Mucosa of stomach (tissue), 1 donor: ENCODE measurements around the gene NOPCHAP1.

ENCODE experiments used
- H3K27me3 ChIP-seq: one replicate; pipeline ENCODE4 v1.7.0; 2013; ENCODE audit warnings: mild to moderate bottlenecking, low read length; ENCODE audit not compliant: control insufficient read depth, insufficient read depth
- H3K36me3 ChIP-seq: one replicate; pipeline ENCODE4 v1.7.0; 2013; ENCODE audit warnings: low read length; ENCODE audit not compliant: control insufficient read depth, insufficient read depth
- H3K4me1 ChIP-seq: one replicate; pipeline ENCODE4 v1.7.0; 2013; ENCODE audit warnings: mild to moderate bottlenecking, low read length; ENCODE audit not compliant: control insufficient read depth, insufficient read depth
- H3K4me3 ChIP-seq: one replicate; pipeline ENCODE4 v1.7.0; 2013; ENCODE audit warnings: low read length
- H3K9ac ChIP-seq: one replicate; pipeline ENCODE4 v1.7.0; 2013; ENCODE audit warnings: mild to moderate bottlenecking, low read length, moderate library complexity
- H3K9me3 ChIP-seq: one replicate; pipeline ENCODE4 v1.7.0; 2013; ENCODE audit warnings: mild to moderate bottlenecking, low read length, moderate library complexity; ENCODE audit not compliant: control insufficient read depth
- donor health status: Pancreatic carcinoma.

Gene NOPCHAP1

DNA sequence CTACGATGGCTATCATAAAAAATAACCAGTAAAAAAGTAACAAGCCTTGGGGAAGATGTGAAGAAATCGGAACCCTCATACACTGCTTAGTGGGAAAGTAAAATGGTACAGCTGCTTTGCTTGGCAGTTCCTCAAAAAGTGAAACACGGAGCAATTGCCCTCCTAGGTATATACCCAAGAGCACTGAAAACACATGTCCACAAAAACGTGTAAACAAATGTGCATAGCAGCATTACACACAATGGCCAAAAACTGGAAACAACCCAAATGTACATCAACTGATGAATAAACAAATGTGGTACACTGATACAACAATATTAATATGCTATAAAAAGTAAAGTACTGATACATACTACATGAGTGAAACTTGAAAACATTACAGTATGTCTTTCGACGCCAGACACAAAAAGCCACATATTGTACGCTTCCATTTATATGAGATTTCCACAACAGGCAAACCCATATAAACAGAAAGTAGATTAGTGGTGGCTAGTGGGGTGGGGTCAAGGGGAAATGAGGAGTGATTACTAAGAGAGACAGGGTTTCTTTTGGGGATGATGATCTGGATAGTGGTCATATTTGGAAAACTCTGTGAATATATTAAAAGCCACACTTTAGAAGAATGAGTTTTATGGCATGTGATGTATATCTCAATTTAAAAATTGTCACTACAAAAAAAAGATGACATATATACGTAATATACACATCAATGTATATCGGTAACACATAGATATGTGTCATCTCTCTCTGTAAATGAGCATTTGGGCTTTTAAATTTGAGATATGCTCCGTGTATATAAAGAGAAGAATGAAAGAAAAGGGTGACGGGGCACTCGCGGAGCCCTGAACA, 29.0 kb upstream of the NOPCHAP1 start:
- H3K9ac ChIP-seq: peak overlapping the region; percentile 80
- peaks cover 25% of the 10 kb centered on the region for H3K4me1 ChIP-seq
- H3K4me3 ChIP-seq: peak overlapping the region; percentile 50
- no peaks in the 10 kb centered on the region for H3K9me3 ChIP-seq
- H3K27me3 ChIP-seq: no peaks in the 10 kb centered on the region
- no peaks in the 10 kb centered on the region for H3K36me3 ChIP-seq

DNA sequence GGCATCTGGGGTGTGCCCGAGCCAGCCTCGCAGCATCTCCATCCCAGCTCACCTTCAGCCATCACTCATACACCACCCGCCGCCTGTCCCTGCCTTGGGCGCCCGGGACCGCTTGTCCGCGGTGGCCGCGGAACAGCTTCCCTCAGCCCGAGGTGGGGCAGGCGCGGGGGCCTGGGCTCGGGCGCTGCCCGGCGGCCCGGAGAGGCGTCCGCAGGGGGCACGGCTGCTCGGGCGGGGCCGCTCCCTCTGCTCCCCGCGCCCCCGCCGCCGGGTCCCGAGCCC, 28.5 kb upstream of the NOPCHAP1 start:
- H3K9ac ChIP-seq: peak overlapping the region; percentile 80
- H3K4me3 ChIP-seq: peak overlapping the region; percentile 50
- H3K27me3 ChIP-seq: no peaks in the 10 kb centered on the region
- no peaks in the 10 kb centered on the region for H3K9me3 ChIP-seq
- H3K4me1 ChIP-seq: peaks cover 22% of the 10 kb centered on the region
- H3K36me3 ChIP-seq: no peaks in the 10 kb centered on the region

DNA sequence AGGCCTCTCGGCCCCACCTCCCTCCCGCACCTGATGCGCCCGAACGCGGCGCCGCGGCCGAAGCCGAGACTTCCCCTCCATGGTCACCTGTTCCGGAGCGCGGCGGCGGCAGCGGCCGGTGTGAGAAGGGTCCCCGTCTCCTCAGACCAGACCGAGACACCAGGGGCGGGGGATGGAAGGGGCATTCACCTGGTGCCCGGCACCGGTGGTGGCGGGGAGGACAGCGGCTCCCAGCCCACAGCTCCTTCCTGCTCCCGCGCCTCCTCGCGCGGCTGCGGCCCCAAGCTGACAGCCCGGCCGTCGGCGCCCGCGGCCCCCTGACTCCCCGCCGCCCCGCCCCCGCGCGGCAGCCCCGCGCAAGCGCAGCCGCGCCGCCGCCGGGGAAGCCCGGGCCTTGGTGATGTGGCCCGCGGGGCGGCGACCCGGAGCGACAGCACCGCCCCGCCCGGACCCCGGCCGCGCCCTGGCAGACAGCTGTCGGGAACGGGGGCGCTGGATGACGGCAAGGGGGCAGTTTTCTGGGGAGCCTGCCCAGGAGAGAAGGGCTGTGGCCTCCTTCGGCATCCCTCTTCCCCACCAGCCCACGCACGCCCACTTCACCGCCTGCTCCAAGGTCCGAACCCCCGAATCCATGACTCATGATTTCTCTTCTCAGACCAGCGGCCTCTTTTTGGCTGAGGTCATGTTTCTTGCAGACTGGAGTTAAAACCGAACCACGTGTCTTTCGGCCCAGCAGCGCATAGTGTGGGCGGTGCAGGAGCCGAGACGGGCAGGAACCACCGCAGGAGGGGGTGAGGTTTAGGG, 27.9 kb upstream of the NOPCHAP1 start, which contains the start of gene SLC41A2:
Gene SLC41A2 (minus strand): TSS at position 290 of the 804 bp plus-strand sequence. CDS start 29,763 bp downstream, outside the sequence.
- Histone ChIP-seq H3K4me3 (peak within 1 kb of the TSS; percentile 51), H3K36me3 (no peaks in the 10 kb centered on the region), H3K4me1 (peaks cover 20% of the 10 kb centered on the region), H3K27me3 (no peaks in the 10 kb centered on the region), H3K9me3 (no peaks in the 10 kb centered on the region), H3K9ac (peak within 1 kb of the TSS; percentile 80)

GRCh38 chr12:104958805-104959334, 27.2 kb upstream of the NOPCHAP1 start:
- no peaks in the 10 kb centered on the region for H3K36me3 ChIP-seq
- peak overlapping the region; percentile 51 for H3K4me3 ChIP-seq
- peaks cover 20% of the 10 kb centered on the region for H3K4me1 ChIP-seq
- H3K9me3 ChIP-seq: no peaks in the 10 kb centered on the region
- H3K9ac ChIP-seq: peak overlapping the region; percentile 78
- no peaks in the 10 kb centered on the region for H3K27me3 ChIP-seq

- Histone ChIP-seq H3K4me1 (peaks cover 20% of the 10 kb centered on the region), H3K9ac (no peak overlapping the region), H3K36me3 (no peaks in the 10 kb centered on the region), H3K27me3 (no peaks in the 10 kb centered on the region), H3K9me3 (no peaks in the 10 kb centered on the region), H3K4me3 (no peak overlapping the region)
Observed at GRCh38 chr12:104959335-104959841, 26.7 kb upstream of the NOPCHAP1 start.

DNA sequence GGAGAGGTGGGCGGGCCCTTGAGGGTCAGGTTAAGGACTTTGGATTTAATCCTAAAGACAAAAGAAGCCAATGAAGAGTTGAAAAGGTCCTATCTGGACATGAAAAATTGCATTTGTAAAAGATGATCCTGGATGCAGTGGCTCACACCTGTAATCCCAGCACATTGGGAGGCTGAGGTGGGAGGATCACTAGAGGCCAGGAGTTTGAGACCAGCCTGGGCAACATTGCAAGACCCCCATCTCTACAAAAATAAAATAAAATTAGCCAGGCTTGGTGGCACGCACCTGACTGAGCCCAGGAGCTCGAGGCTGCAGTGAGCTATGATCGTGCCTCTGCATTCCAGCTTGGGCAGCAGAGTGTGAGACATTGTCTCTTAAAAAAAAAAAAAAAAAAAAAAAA, 25.7 kb upstream of the NOPCHAP1 start:
- Histone ChIP-seq H3K27me3 (no peaks in the 10 kb centered on the region), H3K9me3 (no peaks in the 10 kb centered on the region), H3K9ac (no peak overlapping the region), H3K36me3 (no peaks in the 10 kb centered on the region), H3K4me1 (peaks cover 20% of the 10 kb centered on the region), H3K4me3 (no peak overlapping the region)

DNA sequence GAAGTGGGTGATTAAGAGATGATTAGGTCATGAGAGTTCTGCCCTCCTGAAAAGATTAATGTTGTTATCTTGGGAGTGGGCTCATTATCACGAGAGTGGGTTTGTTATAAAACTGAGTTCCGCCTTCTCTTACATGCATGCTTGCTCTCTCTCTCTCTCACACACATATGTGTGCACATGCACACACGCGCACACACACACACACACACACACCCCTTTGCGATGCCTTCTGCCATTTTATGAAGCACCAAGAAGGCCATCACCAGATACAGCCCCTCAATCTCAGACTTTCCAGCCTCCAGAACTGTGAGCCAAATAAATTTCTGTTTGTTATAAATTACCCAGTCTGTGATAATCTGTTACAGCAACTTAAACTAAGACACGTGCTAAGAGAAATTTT, 22.4 kb upstream of the NOPCHAP1 start:
- Histone ChIP-seq H3K27me3 (no peaks in the 10 kb centered on the region), H3K36me3 (no peaks in the 10 kb centered on the region), H3K4me1 (peaks cover 14% of the 10 kb centered on the region), H3K4me3 (no peak overlapping the region), H3K9me3 (no peaks in the 10 kb centered on the region), H3K9ac (no peak overlapping the region)

GRCh38 chr12:104964167-104964855, 21.8 kb upstream of the NOPCHAP1 start:
- peaks cover 8% of the 10 kb centered on the region for H3K4me1 ChIP-seq
- H3K27me3 ChIP-seq: no peaks in the 10 kb centered on the region
- H3K4me3 ChIP-seq: no peak overlapping the region
- no peak overlapping the region for H3K9ac ChIP-seq
- H3K36me3 ChIP-seq: no peaks in the 10 kb centered on the region
- H3K9me3 ChIP-seq: no peaks in the 10 kb centered on the region

GRCh38 chr12:104964856-104965205, 21.3 kb upstream of the NOPCHAP1 start:
- no peak overlapping the region for H3K9ac ChIP-seq
- no peaks in the 10 kb centered on the region for H3K27me3 ChIP-seq
- H3K4me1 ChIP-seq: peaks cover 3% of the 10 kb centered on the region
- H3K36me3 ChIP-seq: no peaks in the 10 kb centered on the region
- H3K9me3 ChIP-seq: no peaks in the 10 kb centered on the region
- H3K4me3 ChIP-seq: no peak overlapping the region

DNA sequence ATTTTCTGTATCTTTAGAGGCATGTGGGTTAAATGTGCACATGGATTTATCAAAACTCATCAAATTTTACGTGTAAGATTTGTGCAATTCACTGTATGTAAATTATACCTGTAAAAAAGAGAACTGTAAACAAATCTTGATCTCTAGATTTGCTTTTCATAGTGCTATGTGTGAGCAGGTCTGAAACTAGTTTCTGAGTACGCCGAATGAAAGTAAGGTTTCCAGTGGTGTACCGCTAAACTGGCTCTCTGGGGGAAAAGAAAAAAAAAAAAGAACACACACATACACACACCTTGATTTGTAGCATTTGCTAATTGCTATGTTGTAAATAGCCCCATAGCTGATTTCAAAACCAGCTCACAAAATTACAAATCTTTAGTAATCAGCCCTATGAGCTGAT, 19.4 kb upstream of the NOPCHAP1 start:
- no peak overlapping the region for H3K9ac ChIP-seq
- H3K4me1 ChIP-seq: no peaks in the 10 kb centered on the region
- no peaks in the 10 kb centered on the region for H3K9me3 ChIP-seq
- H3K36me3 ChIP-seq: no peaks in the 10 kb centered on the region
- H3K4me3 ChIP-seq: no peak overlapping the region
- H3K27me3 ChIP-seq: no peaks in the 10 kb centered on the region

- no peaks in the 10 kb centered on the region for H3K27me3 ChIP-seq
- peaks cover 3% of the 10 kb centered on the region for H3K4me1 ChIP-seq
- H3K4me3 ChIP-seq: no peak overlapping the region
- H3K9me3 ChIP-seq: no peaks in the 10 kb centered on the region
- H3K9ac ChIP-seq: no peak overlapping the region
- H3K36me3 ChIP-seq: no peaks in the 10 kb centered on the region
Observed at GRCh38 chr12:104969343-104969742, 16.8 kb upstream of the NOPCHAP1 start.
